COLO829 (cell line): ENCODE data around the gene IRAK3.

Experiments
- DNase-seq: peaks from one replicate; pipeline ENCODE4 v3.0.0; 2012; ENCODE audit warnings: low spot score

Gene IRAK3, protein sequence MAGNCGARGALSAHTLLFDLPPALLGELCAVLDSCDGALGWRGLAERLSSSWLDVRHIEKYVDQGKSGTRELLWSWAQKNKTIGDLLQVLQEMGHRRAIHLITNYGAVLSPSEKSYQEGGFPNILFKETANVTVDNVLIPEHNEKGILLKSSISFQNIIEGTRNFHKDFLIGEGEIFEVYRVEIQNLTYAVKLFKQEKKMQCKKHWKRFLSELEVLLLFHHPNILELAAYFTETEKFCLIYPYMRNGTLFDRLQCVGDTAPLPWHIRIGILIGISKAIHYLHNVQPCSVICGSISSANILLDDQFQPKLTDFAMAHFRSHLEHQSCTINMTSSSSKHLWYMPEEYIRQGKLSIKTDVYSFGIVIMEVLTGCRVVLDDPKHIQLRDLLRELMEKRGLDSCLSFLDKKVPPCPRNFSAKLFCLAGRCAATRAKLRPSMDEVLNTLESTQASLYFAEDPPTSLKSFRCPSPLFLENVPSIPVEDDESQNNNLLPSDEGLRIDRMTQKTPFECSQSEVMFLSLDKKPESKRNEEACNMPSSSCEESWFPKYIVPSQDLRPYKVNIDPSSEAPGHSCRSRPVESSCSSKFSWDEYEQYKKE

GRCh38 chr12:66188584-66189485, at the start of gene IRAK3:
Gene IRAK3, plus strand, starts transcription at chr12:66189214. Its CDS starts 86 bp downstream, at chr12:66189300.
- DNase-seq = no peak

GRCh38 chr12:66139328-66139727, 49.7 kb upstream of the IRAK3 start:
- DNase-seq = no peak

DNA sequence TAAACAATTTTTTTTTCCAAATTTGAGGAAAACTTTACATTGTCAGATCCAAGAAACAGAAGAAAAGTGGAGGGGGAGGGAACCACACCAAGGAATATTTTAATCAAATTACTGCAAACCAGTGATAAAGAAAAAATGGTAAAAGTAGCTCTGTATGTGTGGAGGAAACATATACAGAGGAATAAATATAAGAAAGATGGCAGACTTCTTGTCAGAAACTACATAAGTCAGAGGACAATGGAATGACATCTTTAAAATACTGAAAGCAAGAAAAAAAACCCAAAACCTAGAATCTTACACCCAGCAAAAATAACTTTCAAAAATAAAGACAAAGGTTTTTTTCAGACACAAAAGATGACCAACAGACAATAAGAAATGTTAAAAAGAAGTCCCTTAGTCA, 48.3 kb upstream of the IRAK3 start:
- DNase-seq = no peak

- no peak for DNase-seq
These were observed 47.7 kb upstream of the IRAK3 start for GRCh38 chr12:66141299-66141698.

DNA sequence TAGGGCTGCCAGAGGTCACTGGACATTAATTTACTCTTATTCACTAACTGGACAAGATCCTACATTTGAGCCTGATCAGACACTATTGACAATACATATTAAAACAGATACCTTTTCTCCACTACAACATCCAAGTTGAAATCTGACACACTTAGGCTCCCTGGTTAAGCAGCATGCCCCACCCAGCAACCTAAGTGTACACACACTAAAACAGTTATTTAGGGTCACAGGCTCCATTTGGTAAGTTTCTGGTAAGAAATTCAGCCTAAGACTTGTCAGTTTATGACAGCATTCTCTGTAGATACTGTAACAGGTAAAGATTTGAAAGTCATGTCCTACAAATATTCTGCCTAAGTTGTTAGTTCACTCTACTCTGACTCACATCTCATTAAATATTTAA, 46.2 kb upstream of the IRAK3 start:
- DNase-seq = no peak

DNA sequence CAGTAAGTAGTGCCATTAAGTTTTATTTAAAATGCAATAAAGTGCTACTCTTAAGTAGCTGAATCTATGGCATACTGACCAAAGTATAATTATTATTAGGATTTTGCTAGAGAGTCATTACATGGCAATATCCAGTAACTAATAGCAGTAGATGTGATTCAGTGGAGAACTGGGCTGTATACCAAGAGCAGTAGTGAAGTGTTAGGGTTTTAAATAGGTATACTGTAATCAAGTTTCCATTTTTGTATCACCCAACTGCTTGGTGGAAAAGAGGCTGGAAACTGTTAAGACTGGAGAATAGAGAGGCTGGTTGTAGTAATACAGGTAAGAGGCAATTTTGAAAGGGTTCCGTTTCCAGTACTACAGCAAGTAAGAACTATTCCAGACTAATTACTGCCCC, 45.1 kb upstream of the IRAK3 start:
- no peak for DNase-seq

GRCh38 chr12:66144791-66145754, 43.9 kb upstream of the IRAK3 start:
- peak; percentile 53 for DNase-seq

GRCh38 chr12:66149702-66150398, 39.2 kb upstream of the IRAK3 start:
- DNase-seq = no peak

- peak; percentile 10 for DNase-seq
These were observed 36.3 kb upstream of the IRAK3 start for GRCh38 chr12:66152732-66153131.

DNA sequence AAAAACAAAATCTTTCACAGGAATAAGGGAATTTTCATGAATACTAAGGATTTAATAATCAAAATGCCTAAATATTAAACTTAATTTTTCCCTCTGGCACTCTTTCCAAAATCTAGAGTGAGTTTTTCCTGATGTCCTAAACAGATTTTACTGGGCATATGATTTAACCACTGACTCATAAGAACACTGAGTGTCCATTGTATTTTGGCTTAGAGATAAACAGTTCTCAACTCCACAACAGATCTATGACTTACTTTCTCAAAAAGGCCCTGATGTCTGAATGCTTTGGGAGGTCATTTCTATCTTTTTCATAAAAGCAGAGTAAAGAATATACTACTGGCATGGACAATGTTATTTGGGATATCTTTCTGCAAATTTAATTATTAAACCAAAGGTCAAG, 34.2 kb upstream of the IRAK3 start:
- DNase-seq = peak; percentile 57

DNA sequence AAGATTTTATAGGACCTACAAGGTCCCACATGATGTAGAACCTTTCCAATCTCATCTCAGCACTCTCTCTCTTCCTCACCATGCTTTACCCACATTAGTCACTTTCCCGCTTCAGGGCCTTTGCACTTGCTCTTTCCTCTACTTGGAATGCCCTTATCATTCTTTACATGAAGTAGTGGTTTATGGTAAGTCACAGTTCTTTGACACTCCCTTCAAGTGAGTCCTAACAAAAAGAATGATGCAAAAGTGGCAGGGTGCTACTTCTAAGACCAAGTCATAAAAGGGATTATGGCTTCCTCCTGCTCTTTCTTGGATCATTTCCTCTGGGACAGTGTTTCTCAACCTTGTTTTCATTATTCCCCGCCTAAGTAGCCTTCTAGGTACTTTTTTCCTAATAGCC, 32.4 kb upstream of the IRAK3 start:
- DNase-seq = no peak

DNA sequence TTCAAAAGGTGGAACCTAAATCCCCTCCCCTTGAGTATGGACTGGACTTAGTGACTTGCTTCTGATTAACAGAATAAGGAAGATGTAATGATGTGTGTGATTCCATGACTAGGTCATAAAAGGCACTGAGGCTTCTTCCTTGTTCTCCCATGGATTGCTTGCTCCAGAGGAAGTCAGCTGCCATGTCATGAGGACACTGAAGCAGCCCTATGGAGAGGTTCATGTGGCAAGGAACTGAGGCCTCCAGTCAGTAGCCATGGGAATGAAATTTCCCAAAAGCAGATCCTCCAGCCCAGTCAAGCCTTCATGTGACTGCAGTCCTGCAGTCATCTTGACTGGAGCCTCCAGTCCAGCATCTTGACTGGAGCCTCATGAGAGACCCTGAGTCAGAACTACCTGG, 29.9 kb upstream of the IRAK3 start:
- no peak for DNase-seq

- no peak for DNase-seq
These were observed 28.3 kb upstream of the IRAK3 start for GRCh38 chr12:66160704-66161103.

- no peak for DNase-seq
These were observed 26.3 kb upstream of the IRAK3 start for GRCh38 chr12:66162701-66163100.

- DNase-seq = no peak
These were observed 25.7 kb upstream of the IRAK3 start for GRCh38 chr12:66163289-66163688.

GRCh38 chr12:66164349-66164821, 24.6 kb upstream of the IRAK3 start:
- no peak for DNase-seq

- DNase-seq = no peak
These were observed 23.9 kb upstream of the IRAK3 start for GRCh38 chr12:66165141-66165540.

GRCh38 chr12:66166561-66166960, 22.5 kb upstream of the IRAK3 start:
- no peak for DNase-seq

DNA sequence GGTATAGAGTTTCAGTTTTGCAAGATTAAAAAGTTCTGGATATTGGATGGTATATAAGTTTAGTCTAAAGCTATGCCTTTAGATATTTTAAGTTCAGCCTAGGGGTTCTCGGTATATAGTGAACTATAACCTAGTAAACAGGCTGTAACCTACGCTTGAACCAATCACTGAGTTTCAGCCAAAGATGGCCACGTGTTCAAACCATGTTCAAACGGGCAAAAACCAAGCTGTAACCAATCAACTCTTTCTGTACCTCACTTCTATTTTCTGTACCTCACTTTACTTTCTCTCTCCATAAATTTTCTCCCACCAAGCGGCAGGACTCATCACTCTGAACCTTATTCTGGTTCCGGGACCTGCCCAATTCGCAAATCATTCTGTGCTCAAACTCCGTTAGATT, 20.6 kb upstream of the IRAK3 start:
- DNase-seq = no peak

- DNase-seq = peak; percentile 75
These were observed 19.5 kb upstream of the IRAK3 start, which contains the start of gene TMBIM4 for GRCh38 chr12:66169221-66170170. Gene TMBIM4, minus strand, starts transcription at chr12:66169996. Its CDS starts 45 bp downstream, at chr12:66169951.
